Measurements from ENCODE around the gene SASS6. TPM values are rescaled to one million over a fixed set of nuclear protein-coding genes. Genes with fewer than 3 reads are reported as not detected.

Gene SASS6
- total RNA-seq, 6 donors from 2014 or later, result 1.5 to 4.9 (median 2.3) TPM

GRCh38 chr1:100074604-100075395, 57.9 kb downstream of the SASS6 start:
- peaks cover 0 to 3% (median 0%) of the 10 kb centered on the region in 4 donors for H3K4me1 ChIP-seq
- no peak for DNase-seq
- H3K27me3 ChIP-seq, result no peaks in the 10 kb centered on the region
- no peaks in the 10 kb centered on the region for H3K9me3 ChIP-seq
- WGBS, 2 donors, result 87 to 90% methylated on average over 11 of the region's 11 CpGs
- H3K36me3 ChIP-seq, result peaks cover 19 to 83% (median 42%) of the 10 kb centered on the region in 4 donors
- no peak overlapping the region for H3K4me3 ChIP-seq
- no peak for TF ChIP-seq POLR2A (IDR thresholded peaks at IDR 0.05)
- TF ChIP-seq, protein P1, sequence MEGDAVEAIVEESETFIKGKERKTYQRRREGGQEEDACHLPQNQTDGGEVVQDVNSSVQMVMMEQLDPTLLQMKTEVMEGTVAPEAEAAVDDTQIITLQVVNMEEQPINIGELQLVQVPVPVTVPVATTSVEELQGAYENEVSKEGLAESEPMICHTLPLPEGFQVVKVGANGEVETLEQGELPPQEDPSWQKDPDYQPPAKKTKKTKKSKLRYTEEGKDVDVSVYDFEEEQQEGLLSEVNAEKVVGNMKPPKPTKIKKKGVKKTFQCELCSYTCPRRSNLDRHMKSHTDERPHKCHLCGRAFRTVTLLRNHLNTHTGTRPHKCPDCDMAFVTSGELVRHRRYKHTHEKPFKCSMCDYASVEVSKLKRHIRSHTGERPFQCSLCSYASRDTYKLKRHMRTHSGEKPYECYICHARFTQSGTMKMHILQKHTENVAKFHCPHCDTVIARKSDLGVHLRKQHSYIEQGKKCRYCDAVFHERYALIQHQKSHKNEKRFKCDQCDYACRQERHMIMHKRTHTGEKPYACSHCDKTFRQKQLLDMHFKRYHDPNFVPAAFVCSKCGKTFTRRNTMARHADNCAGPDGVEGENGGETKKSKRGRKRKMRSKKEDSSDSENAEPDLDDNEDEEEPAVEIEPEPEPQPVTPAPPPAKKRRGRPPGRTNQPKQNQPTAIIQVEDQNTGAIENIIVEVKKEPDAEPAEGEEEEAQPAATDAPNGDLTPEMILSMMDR (IDR thresholded peaks at IDR 0.05), result no peak
- no peak for TF ChIP-seq EP300 (IDR thresholded peaks at IDR 0.05)
- TF ChIP-seq POLR2AphosphoS5 (IDR thresholded peaks at IDR 0.05), result no peak
- peak overlapping the region in 1 of 4 donors; percentile 34 for H3K27ac ChIP-seq
- ATAC-seq (ENCODE audit: low FRiP score in 2 of 2), result no peak

- DNase-seq (no peak), ATAC-seq (ENCODE audit: low FRiP score in 2 of 2) (no peak)
- TF ChIP-seq POLR2A (IDR thresholded peaks at IDR 0.05), result no peak
- no peak for TF ChIP-seq EP300 (IDR thresholded peaks at IDR 0.05)
- TF ChIP-seq, protein P1 (IDR thresholded peaks at IDR 0.05), result no peak
- no peak for TF ChIP-seq POLR2AphosphoS5 (IDR thresholded peaks at IDR 0.05)
- no peaks in the 10 kb centered on the region for H3K27me3 ChIP-seq
- no peaks in the 10 kb centered on the region for H3K9me3 ChIP-seq
- 89 to 95% methylated on average over 3 of the region's 3 CpGs for WGBS, 2 donors
- no peak overlapping the region for H3K4me3 ChIP-seq
- H3K36me3 ChIP-seq, result peaks cover 21 to 84% (median 42%) of the 10 kb centered on the region in 4 donors
- H3K4me1 ChIP-seq, result peaks cover 0 to 3% (median 0%) of the 10 kb centered on the region in 4 donors
- H3K27ac ChIP-seq, result no peak overlapping the region
Measured at GRCh38 chr1:100073531-100073930, 59.2 kb downstream of the SASS6 start.

DNA sequence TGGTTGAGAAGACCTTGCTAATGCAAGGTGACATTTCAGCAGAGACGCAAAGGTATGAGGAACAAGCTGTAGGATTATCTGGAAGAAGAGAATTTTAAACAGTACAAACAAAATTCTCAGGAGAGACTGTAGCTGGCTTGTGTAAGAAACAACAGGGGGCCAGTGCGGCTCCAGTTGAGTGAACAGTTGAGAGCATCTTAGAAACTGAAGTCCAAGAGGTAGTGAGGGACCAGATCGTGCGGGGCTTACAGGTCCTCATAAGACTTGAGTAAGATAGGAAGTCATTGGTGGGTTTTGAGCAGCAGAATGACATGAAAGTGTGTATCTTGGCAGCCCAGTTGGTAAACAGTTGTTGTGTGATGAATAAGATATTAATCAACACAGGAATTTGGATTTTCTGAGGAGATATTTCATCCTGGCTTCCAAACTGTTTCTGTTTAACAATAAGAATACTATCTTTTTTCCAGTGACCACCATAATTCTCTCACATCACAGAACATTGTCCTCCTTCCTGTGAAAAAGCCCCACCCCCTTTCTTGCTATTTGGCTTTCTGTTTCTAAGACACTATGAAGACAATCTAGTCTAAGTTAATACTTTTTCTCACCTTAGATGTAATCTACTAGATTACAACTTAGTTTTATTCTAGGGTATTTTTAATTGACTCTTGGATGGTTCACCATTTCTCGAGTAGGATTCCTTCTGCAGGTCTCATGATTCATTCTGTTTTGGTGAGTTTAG, 62.4 kb downstream of the SASS6 start:
- H3K4me3 ChIP-seq, result no peak overlapping the region
- TF ChIP-seq, protein P1 (IDR thresholded peaks at IDR 0.05), result no peak
- H3K27me3 ChIP-seq, result no peaks in the 10 kb centered on the region
- H3K36me3 ChIP-seq, result peaks cover 21 to 88% (median 51%) of the 10 kb centered on the region in 4 donors
- WGBS, 2 donors, result 94 to 95% methylated on average over 5 of the region's 5 CpGs
- no peak overlapping the region for H3K27ac ChIP-seq
- DNase-seq, result no peak
- H3K4me1 ChIP-seq, result peaks cover 0 to 7% (median 0%) of the 10 kb centered on the region in 4 donors
- no peak for ATAC-seq (ENCODE audit: low FRiP score in 2 of 2)
- H3K9me3 ChIP-seq, result no peaks in the 10 kb centered on the region

DNA sequence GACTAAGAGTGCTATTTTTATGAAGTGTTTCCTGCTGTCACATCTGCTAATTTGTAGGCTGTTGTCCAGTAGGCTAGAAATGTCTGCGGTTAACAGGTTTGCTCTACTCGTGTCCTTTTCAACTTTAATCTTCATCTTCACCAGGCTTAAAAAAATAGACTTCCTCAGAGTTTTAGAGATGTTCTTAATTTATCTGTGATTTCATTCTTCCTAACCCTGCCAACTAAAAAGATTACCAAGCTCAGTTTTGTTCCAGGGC, 66.8 kb downstream of the SASS6 start:
- ATAC-seq (ENCODE audit: low FRiP score in 2 of 2), result no peak
- no peak for DNase-seq
- 97 to 98% methylated on average over 2 of the region's 2 CpGs for WGBS, 2 donors
- H3K4me1 ChIP-seq, result peaks cover 0 to 4% (median 0%) of the 10 kb centered on the region in 4 donors
- no peaks in the 10 kb centered on the region for H3K27me3 ChIP-seq
- H3K4me3 ChIP-seq, result no peak overlapping the region
- peak overlapping the region in 1 of 4 donors; percentile 27 for H3K27ac ChIP-seq
- TF ChIP-seq POLR2A (IDR thresholded peaks at IDR 0.05), result no peak
- TF ChIP-seq EP300 (IDR thresholded peaks at IDR 0.05), result no peak
- TF ChIP-seq, protein P1 (IDR thresholded peaks at IDR 0.05), result no peak
- no peak for TF ChIP-seq POLR2AphosphoS5 (IDR thresholded peaks at IDR 0.05)
- no peaks in the 10 kb centered on the region for H3K9me3 ChIP-seq
- H3K36me3 ChIP-seq, result peaks cover 16 to 91% (median 40%) of the 10 kb centered on the region in 4 donors
